ENCODE data around the gene PRKCI. TPM values are rescaled to one million over a fixed set of nuclear protein-coding genes. Genes with fewer than 3 reads are reported as not detected.
"Not testable (repeated sequence)": the region's sequence is repeated elsewhere in the genome, so short reads cannot be mapped to it uniquely, and the experiment has no call there.

PRKCI gene
- total RNA-seq, 1 donor: 19.4 TPM

DNA sequence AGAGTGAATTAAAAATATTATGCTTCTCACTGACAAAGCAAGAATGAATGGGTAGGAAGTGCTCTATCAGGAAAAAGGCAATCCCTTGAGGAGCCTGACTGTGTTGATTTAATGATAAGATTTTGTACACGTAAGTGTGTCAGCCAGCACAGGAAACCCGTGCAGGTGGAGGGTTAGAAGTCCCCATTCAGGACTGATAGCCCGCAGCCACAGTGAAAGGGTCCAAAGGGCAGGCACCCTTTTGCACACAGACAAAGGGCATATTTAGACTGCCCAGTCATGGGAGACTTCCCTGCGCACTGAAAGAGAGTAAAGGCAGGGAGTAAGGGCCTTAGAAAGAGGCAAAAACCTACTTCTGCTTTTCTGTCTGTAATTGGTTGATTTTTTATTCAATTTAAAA lies 108.9 kb downstream of the PRKCI start:
- peak in 1 of 3 donors; percentile 26 for DNase-seq (ENCODE audit: low read depth in 2 of 3, low spot score in 2 of 3)

DNA sequence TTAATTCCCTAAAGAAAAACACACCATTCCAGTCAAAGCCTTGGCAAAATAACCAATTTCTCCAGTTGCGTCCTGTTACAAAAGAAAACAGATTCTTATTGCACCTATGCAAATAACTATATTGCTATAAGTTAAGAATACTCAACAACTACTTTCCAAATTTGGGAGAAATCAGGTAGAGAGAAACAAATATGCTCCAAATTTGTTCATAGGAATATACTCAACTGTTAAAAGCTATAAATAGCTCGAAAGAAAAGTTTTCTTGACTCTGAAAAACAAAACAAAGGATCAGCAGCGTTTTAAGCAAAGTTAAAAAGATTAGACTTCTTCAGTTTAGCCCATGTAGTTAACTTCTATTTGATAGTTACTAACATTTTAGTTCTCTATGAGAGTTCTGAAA lies 115.2 kb downstream of the PRKCI start:
- no peak for DNase-seq (ENCODE audit: low read depth in 2 of 3, low spot score in 2 of 3)

DNA sequence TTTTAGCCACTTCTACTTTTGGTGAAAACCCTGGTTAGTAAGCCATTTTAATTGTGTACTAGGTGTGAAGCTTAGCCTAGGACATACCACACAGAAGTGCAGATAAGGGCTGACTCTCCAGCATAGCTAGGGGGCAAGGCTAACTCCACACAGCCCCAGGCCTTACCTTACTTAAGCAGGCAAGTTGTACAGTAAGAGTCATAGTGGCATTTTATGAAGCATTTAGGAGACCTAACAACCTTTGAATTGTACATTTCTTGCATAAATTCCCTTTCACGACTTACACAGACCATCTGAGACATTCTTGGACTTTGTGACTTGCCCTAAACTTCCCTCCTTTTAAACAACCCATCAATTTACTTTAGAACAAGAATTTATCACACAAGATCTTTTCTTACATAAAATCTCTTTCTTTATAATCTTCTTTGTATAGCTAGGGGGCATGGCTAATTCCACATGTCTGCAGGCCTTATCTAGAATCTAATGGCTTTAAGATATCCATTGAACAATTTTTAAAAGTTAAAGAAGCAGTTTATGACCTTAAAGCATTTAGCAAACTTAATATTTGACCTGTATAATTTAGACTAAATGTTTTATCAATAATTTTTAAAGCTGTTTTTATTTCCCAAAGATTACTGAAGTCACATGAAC lies 116.6 kb downstream of the PRKCI start:
- DNase-seq (ENCODE audit: low read depth in 2 of 3, low spot score in 2 of 3): no peak

DNA sequence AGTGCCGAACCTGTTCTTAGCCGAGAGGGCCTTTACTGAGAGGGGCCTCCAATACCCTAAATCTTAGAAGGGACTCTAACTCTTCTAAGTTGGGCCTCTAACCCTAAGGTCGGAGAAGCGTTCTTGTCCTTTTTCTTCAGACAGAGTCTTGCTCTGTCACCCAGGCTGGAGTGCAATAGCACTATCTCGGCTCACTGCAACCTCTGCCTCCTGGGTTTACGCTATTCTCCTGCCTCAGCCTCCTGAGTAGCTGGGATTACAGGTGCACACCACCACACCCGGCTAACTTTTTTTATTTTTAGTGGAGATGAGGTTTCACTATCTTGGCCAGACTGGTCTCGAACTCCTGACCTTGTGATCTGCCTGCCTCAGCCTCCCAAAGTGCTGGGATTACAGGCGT lies 120.0 kb downstream of the PRKCI start:
- DNase-seq (ENCODE audit: low read depth in 2 of 3, low spot score in 2 of 3): not testable (repeated sequence)

DNA sequence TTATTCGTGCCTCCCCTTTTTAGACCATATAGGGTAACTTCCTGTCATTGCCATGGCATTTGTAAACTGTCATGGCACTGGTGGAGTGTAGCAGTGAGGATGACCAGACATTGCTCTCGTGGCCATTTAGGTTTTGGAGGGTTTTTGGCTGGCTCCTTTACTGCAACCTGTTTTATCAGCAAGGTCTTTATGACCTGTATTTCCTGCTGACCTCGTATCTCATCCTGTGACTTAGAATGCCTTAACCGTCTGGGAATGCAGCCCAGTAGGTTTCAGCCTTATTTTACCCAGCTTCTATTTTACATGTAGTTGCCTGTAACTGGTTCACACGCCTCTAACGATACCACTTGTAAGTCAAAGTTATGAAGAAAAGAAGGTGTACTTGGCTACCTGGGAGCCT lies 121.6 kb downstream of the PRKCI start:
- not testable (repeated sequence) for DNase-seq (ENCODE audit: low read depth in 2 of 3, low spot score in 2 of 3)

DNA sequence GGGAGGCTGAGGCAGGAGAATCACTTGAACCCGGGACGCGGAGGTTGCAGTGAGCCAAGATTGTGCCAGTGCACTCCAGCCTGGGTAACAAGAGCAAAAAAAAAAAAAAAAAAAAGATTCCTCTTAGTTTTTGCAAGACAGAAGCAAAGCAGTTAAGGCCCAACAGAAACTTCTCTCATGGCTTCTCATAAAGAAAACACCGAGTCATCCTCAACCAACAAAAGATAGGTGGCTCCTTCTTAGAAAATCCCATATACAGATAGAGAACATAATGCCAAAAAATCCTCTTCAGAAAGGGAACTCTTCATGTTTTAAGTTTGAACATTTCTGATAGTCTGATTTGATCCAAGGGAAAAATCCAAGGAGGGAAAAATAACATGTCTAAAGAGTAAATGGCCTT lies 122.7 kb downstream of the PRKCI start:
- DNase-seq (ENCODE audit: low read depth in 2 of 3, low spot score in 2 of 3): peak in 1 of 3 donors; percentile 23

DNA sequence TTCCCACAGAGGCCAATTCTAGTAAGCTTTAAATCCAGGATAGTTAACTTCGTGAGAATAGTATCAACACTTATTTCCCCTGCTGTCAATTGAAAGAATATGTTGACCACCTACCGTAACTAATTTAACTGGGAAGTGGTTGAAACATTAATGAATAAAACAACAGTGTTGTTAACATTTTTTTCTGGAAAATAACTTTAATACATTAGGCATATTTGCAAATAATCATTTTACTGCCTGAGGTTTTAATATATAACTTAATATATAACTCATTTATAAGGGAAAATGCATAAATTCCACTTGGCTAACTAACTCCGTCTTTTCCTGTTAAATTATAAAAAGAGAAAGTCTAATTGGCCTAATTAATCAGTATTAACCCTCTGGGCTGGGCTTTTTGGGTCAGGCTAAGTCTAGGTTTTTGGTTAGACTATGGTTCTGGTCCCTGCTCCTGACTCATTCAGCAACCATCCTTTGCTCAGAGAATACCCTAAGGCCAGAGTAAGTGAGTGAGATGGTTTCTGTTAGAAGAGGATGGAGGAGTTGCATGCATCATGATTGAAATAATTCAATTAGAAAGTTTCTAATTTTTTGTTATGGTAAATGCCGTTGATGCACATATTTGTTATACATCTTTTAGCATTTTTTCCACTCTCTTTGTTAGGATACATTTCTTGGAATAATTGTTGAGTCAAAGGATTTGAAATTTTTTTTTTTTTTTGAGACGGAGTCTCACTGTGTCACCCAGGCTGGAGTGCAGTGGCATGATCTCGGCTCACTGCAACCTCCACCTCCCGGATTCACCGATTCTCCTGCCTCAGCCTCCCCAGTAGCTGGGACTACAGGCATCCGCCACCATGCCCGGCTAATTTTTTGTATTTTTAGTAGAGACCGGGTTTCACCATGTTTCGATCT lies 124.5 kb downstream of the PRKCI start:
- no peak for DNase-seq (ENCODE audit: low read depth in 2 of 3, low spot score in 2 of 3)

DNA sequence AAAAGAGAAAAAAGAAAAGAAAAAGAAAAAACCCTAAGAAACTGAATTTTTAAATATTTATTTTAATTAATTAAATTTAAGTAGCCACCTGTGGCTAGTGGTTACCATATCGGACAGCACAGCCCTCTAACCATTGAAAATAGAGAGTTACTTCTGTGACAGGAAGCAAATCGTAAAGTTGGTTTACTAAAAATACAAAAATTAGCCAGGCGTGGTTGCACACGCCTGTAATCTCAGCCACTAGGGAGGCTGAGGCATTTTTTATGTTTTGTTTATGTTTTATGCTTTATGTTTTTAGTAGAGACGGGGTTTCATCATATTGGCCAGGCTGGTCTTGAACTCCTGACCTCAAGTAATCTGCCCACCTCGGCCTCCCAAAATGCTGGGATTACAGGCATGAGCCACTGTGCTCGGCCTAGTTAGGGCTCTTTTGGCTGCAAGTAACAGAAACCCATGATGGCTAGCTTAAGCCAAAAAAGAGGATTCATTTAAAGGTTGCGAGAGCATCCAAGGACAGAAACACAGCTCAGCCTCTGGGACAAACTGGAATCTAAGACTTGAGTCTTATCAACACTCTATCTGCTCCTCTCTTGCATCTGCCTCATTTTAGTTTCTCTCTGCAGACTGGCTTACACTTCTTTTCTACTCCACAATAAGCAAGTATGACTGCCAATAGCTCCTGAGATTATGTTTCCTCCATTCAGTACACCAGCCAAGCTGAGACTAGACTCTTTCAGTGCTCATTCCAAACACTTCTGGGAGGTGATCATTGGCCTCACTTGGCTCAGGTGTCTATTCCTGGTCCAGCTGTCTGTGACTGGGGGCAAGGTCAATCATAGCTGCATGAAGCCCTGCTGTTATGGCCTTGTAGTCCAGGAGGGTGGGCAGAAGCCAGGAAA lies 128.5 kb downstream of the PRKCI start:
- DNase-seq (ENCODE audit: low read depth in 2 of 3, low spot score in 2 of 3): no peak

DNA sequence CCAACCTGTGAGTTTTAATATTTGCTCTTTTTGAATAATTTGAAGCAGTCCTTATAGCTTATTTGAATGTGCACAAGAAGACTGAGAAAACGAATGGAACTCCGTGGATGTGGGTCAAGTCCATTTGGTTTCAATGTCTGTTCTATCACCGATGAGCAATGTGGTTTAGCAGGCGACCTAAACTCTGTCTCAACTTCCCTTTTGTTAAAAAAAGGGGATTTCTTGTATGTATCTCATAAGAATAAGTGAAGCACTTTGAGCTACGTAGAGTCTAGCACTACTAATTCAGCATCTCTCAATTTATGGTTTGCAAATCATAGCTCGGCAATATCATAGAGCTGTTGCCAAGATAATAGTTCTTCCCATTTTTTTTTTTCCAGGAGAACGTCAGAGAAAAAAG lies 130.7 kb downstream of the PRKCI start:
- DNase-seq (ENCODE audit: low read depth in 2 of 3, low spot score in 2 of 3): peak in 2 of 3 donors; percentile 55 to 67

DNA sequence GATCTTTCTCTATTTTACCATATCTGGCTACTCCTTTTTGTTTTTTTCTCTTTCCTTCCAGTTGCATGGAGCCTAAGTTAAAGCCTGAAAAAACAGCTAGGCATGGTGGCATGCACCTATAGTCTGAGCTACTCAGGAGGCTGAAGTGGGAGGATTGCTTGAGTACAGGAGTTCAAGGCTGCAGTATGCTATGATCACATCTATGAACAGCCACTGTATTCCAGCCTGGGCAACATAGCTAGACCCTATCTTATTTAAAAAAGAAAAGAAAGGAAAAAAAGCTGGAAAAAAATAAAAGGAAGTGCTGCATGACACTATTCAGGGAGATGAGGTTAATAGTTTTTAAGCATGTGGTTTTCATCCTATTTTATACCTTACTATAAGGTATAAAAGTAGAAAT lies 131.3 kb downstream of the PRKCI start:
- DNase-seq (ENCODE audit: low read depth in 2 of 3, low spot score in 2 of 3): no peak

DNA sequence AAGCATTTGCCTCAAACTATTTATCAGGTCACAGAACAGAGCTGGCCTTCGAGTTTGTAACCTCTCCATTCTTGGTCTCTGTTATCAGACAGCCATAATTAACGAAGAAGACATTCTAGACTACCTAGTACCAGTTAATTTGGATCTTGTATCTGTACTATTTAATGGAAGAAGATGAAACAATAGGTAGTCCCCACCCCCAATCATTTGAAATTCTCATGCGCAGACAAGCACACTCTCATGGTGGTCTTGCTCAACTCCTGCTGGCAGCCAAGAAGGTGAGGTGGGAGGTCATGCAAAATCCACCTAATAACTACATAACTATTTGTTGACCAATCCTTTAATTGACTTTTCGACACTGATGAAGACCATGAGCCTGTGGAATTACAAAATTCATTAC lies 132.5 kb downstream of the PRKCI start:
- DNase-seq (ENCODE audit: low read depth in 2 of 3, low spot score in 2 of 3): no peak

Small RNAs within 50 kb of the gene (small RNA-seq; reads per million reads assigned to genes)
- gene RF00019: not detected

Other genes starting within 250 kb of the PRKCI start
- 1.6 TPM for gene GPR160, start 184.4 kb upstream of the PRKCI start, total RNA-seq
- gene PHC3, start 40.7 kb upstream of the PRKCI start, total RNA-seq: 54.1 TPM
- gene SKIL, start 135.3 kb downstream of the PRKCI start, total RNA-seq: 11.8 TPM
- not detected for gene CLDN11, start 196.4 kb downstream of the PRKCI start, total RNA-seq